NK-92 treated with Interleukin-12 subunit alpha and Interleukin-12 subunit beta, amount 100 ng/mL, for 24 hours (cell line): ENCODE measurements around the gene MAPK6.
"Not testable (repeated sequence)": the region's sequence is repeated elsewhere in the genome, so short reads cannot be mapped to it uniquely, and the experiment has no call there.

Experiments used
- DNase-seq: peaks from one replicate; lab custom pipeline; 2025; lab: John Stamatoyannopoulos, UW

Gene MAPK6

GRCh38 chr15:52018693-52019393 lies at the start of gene MAPK6:
TSS of gene MAPK6 (plus strand) at chr15:52019219. CDS start at chr15:52046461, 27,242 bp downstream.
- DNase-seq, result peak; percentile 90

- DNase-seq, result no peak
Measured at GRCh38 chr15:51969728-51970127, 49.3 kb upstream of the MAPK6 start.

GRCh38 chr15:51970132-51970817 lies 48.7 kb upstream of the MAPK6 start:
- no peak for DNase-seq

GRCh38 chr15:51971032-51971374 lies 48.0 kb upstream of the MAPK6 start:
- DNase-seq, result no peak

GRCh38 chr15:51971375-51972133 lies 47.5 kb upstream of the MAPK6 start, which contains the start of gene LEO1:
TSS of gene LEO1 (minus strand) at chr15:51971778. CDS start at chr15:51971745, 33 bp downstream.
- DNase-seq, result peak; percentile 88

GRCh38 chr15:51973220-51973619 lies 45.8 kb upstream of the MAPK6 start:
- no peak for DNase-seq

GRCh38 chr15:51973775-51974174 lies 45.2 kb upstream of the MAPK6 start:
- DNase-seq, result no peak

GRCh38 chr15:51982013-51982769 lies 36.8 kb upstream of the MAPK6 start:
- peak; percentile 16 for DNase-seq

- DNase-seq, result no peak
Measured at GRCh38 chr15:51982770-51983103, 36.3 kb upstream of the MAPK6 start.

GRCh38 chr15:51991141-51991540 lies 27.9 kb upstream of the MAPK6 start:
- DNase-seq, result no peak

- no peak for DNase-seq
Measured at GRCh38 chr15:51992953-51993352, 26.1 kb upstream of the MAPK6 start.

- DNase-seq, result no peak
Measured at GRCh38 chr15:52002351-52002750, 16.7 kb upstream of the MAPK6 start.

GRCh38 chr15:52003089-52003488 lies 15.9 kb upstream of the MAPK6 start:
- not testable (repeated sequence) for DNase-seq

- DNase-seq, result no peak
Measured at GRCh38 chr15:52003710-52004109, 15.3 kb upstream of the MAPK6 start.

GRCh38 chr15:52004806-52005205 lies 14.2 kb upstream of the MAPK6 start:
- no peak for DNase-seq

GRCh38 chr15:52005748-52006701 lies 13.0 kb upstream of the MAPK6 start:
- DNase-seq, result no peak

- DNase-seq, result no peak
Measured at GRCh38 chr15:52006702-52007340, 12.2 kb upstream of the MAPK6 start.

- no peak for DNase-seq
Measured at GRCh38 chr15:52008359-52008697, 10.7 kb upstream of the MAPK6 start.

GRCh38 chr15:52008698-52009434 lies 10.2 kb upstream of the MAPK6 start:
- DNase-seq, result no peak
